ENCODE results near the gene IGSF21.
A peak's percentile ranks its signal among the peaks of the same experiment; 100 is the strongest.

Gene IGSF21

GRCh38 chr1:18204575-18204974, 97.0 kb downstream of the IGSF21 start:
- no peak for DNase-seq (ENCODE audit: low read depth in 2 of 3, low spot score in 1 of 3)

- DNase-seq (ENCODE audit: low read depth in 2 of 3, low spot score in 1 of 3), result no peak
Measured at GRCh38 chr1:18205319-18205718, 97.7 kb downstream of the IGSF21 start.

- DNase-seq (ENCODE audit: low read depth in 2 of 3, low spot score in 1 of 3), result no peak
Measured at GRCh38 chr1:18211764-18212163, 104.2 kb downstream of the IGSF21 start.

GRCh38 chr1:18217398-18218043, 109.9 kb downstream of the IGSF21 start:
- DNase-seq (ENCODE audit: low read depth in 2 of 3, low spot score in 1 of 3), result no peak

GRCh38 chr1:18229625-18230024, 122.0 kb downstream of the IGSF21 start:
- no peak for DNase-seq (ENCODE audit: low read depth in 2 of 3, low spot score in 1 of 3)

GRCh38 chr1:18230321-18230720, 122.7 kb downstream of the IGSF21 start:
- DNase-seq (ENCODE audit: low read depth in 2 of 3, low spot score in 1 of 3), result no peak

GRCh38 chr1:18230840-18231239, 123.2 kb downstream of the IGSF21 start:
- no peak for DNase-seq (ENCODE audit: low read depth in 2 of 3, low spot score in 1 of 3)

GRCh38 chr1:18232052-18232451, 124.5 kb downstream of the IGSF21 start:
- DNase-seq (ENCODE audit: low read depth in 2 of 3, low spot score in 1 of 3), result no peak

GRCh38 chr1:18233176-18233864, 125.7 kb downstream of the IGSF21 start:
- no peak for DNase-seq (ENCODE audit: low read depth in 2 of 3, low spot score in 1 of 3)

GRCh38 chr1:18234790-18235242, 127.2 kb downstream of the IGSF21 start:
- peak in 1 of 3 donors; percentile 30 for DNase-seq (ENCODE audit: low read depth in 2 of 3, low spot score in 1 of 3)

- no peak for DNase-seq (ENCODE audit: low read depth in 2 of 3, low spot score in 1 of 3)
Measured at GRCh38 chr1:18237371-18237770, 129.8 kb downstream of the IGSF21 start.

GRCh38 chr1:18238190-18238589, 130.6 kb downstream of the IGSF21 start:
- DNase-seq (ENCODE audit: low read depth in 2 of 3, low spot score in 1 of 3), result no peak

- no peak for DNase-seq (ENCODE audit: low read depth in 2 of 3, low spot score in 1 of 3)
Measured at GRCh38 chr1:18239671-18240070, 132.1 kb downstream of the IGSF21 start.

- no peak for DNase-seq (ENCODE audit: low read depth in 2 of 3, low spot score in 1 of 3)
Measured at GRCh38 chr1:18240906-18241305, 133.3 kb downstream of the IGSF21 start.

GRCh38 chr1:18241891-18242290, 134.3 kb downstream of the IGSF21 start:
- no peak for DNase-seq (ENCODE audit: low read depth in 2 of 3, low spot score in 1 of 3)

GRCh38 chr1:18243503-18244175, 136.0 kb downstream of the IGSF21 start:
- no peak for DNase-seq (ENCODE audit: low read depth in 2 of 3, low spot score in 1 of 3)

GRCh38 chr1:18244762-18245161, 137.2 kb downstream of the IGSF21 start:
- DNase-seq (ENCODE audit: low read depth in 2 of 3, low spot score in 1 of 3), result no peak

GRCh38 chr1:18245647-18246046, 138.0 kb downstream of the IGSF21 start:
- no peak for DNase-seq (ENCODE audit: low read depth in 2 of 3, low spot score in 1 of 3)

- no peak for DNase-seq (ENCODE audit: low read depth in 2 of 3, low spot score in 1 of 3)
Measured at GRCh38 chr1:18246543-18246942, 138.9 kb downstream of the IGSF21 start.

GRCh38 chr1:18247151-18247550, 139.6 kb downstream of the IGSF21 start:
- no peak for DNase-seq (ENCODE audit: low read depth in 2 of 3, low spot score in 1 of 3)

- no peak for DNase-seq (ENCODE audit: low read depth in 2 of 3, low spot score in 1 of 3)
Measured at GRCh38 chr1:18249631-18250030, 142.0 kb downstream of the IGSF21 start.

- DNase-seq (ENCODE audit: low read depth in 2 of 3, low spot score in 1 of 3), result no peak
Measured at GRCh38 chr1:18253093-18253492, 145.5 kb downstream of the IGSF21 start.

Data from stimulated activated CD4-positive, alpha-beta T cell treated with anti-CD3 and anti-CD28 coated beads, Interleukin-12 subunit alpha, Interleukin-12 subunit beta, amount 100 ng/mL, for 48 hours (primary cell).